ENCODE measurements around the gene POFUT2.
"Not testable (repeated sequence)": the region's sequence is repeated elsewhere in the genome, so short reads cannot be mapped to it uniquely, and the experiment has no call there.

Gene POFUT2

GRCh38 chr21:45326169-45326851 is 38.6 kb upstream of the POFUT2 start:
- no peak for DNase-seq (ENCODE audit: low read depth)

DNA sequence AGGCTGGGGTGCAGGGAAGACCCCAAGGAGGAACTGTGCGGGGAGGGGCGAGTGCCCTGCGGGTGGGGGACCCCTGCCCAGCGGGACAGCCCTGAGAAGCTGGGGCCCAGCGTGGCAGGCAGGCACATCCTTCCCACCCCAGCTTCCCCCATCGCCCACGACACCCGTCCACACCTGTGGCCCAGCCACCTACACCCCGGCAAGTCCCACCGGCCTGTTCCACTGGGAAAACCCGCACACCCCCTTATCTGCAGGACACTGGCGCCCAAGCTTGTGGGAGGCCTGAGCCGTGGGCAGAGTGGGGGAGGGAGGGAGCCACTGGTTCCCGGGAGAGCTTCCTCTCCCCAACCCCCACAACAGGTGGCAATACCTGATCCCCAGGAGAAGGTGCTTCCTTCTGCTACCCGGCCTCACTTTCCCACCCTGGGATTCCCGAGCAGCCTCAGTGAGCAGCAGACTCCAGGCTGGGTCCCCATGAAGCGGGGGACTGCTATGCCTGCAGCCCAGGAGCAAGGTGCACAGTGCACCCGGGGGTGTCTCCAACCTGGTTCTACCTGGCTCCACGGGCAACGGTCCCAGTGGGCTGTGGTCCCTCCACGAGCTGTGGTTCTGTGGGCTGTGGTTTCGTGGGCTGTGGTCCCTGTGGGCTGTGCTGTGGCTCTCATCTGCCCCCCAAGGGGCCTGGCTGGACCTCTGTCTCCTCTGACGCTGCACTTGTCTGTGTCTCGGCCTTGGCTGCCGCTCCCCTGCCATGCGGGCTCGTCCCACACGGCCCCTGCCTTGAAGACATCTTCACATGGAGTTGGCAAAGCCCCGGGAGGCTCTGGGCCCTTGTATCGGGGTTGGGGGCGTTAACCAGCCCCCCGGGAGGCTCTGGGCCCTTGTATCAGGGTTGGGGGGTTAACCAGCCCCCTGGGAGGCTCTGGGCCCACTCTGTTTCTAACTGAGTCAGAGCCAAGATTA is 37.8 kb upstream of the POFUT2 start:
- DNase-seq (ENCODE audit: low read depth): no peak

DNA sequence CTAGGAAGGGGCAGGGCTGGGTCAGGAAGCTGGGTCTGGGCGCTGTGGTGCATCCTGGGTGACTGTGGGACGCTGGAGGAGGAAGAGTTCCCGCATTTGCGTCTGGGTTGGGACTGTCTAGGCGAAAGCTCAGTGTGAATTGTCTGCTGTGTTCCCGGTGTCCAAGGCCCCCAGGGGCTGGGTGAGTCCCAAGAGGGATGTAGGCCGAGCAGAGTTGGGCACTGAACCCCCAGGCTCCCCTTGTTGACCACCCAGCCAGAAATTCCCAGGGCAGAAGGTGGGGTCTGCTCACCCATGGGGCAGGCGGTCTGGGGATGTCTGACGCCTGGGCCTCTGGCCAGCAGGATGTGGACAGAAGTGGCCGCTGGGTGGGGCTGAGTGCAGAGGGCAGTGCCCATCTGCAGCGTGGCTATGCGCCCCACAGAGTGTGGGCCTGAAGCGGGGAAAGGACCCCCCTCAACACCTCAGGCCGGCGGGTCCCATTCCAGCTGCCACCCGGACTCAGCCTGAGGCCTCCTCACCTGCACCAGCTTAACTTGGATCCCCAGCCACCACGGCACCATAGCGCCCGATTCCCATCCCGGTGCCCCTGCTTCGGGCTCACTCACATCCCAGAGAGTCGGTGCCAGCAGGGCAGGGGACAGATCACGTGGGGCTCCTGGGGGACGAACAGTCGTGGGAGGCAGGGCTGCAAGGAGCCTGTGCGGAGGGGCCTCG is 37.0 kb upstream of the POFUT2 start:
- DNase-seq (ENCODE audit: low read depth): no peak

- no peak for DNase-seq (ENCODE audit: low read depth)
Observed at GRCh38 chr21:45323487-45324311, 36.0 kb upstream of the POFUT2 start.

DNA sequence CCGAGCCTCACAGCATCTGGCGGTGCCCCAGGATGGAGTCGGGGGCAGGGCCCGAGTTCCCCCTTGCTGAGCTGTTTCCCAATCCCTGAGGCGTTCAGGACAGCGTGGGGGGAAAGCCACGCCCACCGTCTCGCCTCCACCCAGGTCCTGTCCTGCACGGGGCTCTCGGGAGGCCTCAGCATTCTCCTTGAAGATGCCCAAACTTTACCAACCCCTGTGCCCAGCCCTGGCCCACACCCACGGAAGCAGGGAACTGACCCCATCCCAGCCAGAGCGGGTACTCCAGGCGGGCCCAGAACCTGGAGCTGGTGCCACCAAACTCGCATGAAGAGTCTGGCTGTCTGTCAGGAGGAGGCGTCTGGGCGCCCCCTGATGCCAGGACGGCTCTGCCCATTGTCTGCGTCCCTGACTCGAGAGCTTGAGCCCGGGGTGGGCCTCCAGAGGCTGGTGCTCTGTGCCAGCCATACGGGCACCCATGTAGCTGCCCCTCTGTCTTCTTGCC is 35.3 kb upstream of the POFUT2 start:
- no peak for DNase-seq (ENCODE audit: low read depth)

DNA sequence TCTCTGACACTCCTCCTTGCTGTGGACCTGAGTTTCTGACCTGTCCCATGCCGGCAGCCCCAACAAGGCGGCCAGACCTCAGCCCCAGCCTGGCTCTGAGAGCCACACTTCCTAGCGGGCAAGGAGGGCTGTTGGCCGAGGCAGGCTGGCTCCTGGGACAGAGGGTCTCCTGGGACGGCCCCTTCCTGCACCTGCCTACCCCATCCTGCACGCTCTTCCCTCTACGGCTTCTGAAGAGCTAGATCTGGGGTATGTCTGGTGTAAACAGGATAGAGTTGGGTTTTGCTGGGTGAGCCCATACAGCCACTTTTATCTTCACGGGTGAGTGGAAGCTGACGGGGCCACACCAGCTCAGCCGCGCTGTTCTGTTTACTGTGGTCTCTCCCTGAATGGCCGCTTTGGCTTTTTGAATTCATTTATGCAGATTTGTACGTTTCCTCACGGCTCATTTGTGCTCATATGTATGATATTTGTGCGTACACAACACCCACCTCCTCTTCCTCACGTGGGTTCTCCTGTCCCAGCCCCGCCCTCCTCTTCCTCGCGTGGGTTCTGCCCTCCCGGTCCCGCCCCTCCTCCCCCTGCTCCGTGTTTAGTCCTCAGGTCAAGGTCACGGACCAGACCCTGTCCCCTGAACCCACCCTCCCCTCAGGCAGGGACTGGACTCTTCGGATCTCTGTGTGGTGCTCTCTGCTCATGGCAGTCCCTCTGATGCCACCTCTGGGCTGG is 34.7 kb upstream of the POFUT2 start:
- DNase-seq (ENCODE audit: low read depth): no peak

DNA sequence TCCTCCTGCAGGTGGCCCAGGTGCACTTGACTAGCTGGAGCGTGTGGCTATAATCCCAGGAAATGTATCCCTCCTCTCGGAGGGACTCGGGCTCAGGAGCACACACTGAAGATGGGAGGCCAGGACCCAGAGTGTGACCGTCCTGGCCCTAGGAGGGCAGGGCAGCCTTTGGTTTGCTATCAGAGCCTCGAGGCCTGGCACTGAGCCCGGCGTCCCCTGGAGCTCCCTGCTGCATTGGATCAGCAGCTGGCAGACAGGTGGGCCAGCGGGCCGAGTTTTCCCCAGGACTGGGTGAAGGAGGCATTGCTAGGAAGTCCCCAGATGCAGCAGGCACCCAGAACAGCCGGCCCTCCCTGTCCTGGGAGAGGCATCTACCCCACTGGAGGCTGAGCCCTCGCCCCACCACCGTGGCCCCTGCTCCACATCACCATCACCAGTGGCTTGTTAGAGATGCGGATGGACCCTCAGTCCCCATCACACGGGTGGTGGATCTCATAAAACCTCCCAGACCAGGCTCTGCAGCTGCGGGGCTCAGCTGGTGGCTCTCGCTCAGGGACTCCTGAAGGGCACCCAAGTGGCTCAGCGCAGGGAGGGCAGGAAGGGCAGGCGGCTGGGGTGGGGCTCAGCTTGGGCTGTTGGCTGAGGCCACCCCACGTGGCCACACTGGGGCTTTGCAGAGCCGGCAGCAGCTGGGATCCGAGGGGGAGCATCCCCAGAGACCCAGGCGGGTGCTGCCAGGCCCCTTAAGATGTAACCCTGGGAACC is 32.7 kb upstream of the POFUT2 start:
- no peak for DNase-seq (ENCODE audit: low read depth)

DNA sequence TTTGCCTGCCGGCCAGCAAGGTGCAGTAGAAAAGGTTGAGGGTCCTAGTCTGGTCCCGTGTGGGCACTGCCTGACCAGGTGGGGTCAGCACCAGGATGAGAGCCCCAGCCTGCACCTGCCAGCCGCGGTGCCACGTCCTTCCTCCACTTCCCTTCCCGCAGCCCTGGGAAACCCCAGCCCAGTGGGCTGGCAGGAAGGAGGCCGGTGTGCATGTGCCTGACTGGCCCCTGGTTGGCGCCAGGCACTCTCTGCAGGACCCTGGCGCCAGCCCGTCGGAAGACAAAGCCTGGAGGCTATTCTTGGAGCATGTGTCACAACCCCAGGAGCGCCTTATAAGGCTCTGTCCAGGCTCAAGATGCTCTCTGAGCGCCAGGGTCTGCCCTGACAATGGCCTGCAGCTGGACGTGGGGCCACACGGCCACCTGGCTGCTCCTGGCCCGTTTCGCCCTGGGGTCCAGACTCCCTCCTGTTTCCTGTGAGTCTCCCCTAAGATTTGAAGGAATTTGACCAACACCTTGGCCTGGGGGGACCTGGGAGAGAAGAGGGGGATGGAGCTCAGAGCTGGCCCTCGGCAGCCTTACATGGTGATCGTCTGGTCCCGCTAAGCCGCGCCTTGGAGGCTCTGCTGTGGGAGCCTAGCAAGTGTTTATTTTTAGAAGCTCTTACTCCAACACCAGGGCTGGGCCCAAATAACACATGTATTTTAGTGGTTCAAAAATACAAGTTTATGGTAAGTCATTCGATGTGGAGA is 31.9 kb upstream of the POFUT2 start:
- no peak for DNase-seq (ENCODE audit: low read depth)

GRCh38 chr21:45318556-45319404 is 31.1 kb upstream of the POFUT2 start:
- no peak for DNase-seq (ENCODE audit: low read depth)

- DNase-seq (ENCODE audit: low read depth): no peak
Observed at GRCh38 chr21:45318146-45318555, 30.5 kb upstream of the POFUT2 start.

DNA sequence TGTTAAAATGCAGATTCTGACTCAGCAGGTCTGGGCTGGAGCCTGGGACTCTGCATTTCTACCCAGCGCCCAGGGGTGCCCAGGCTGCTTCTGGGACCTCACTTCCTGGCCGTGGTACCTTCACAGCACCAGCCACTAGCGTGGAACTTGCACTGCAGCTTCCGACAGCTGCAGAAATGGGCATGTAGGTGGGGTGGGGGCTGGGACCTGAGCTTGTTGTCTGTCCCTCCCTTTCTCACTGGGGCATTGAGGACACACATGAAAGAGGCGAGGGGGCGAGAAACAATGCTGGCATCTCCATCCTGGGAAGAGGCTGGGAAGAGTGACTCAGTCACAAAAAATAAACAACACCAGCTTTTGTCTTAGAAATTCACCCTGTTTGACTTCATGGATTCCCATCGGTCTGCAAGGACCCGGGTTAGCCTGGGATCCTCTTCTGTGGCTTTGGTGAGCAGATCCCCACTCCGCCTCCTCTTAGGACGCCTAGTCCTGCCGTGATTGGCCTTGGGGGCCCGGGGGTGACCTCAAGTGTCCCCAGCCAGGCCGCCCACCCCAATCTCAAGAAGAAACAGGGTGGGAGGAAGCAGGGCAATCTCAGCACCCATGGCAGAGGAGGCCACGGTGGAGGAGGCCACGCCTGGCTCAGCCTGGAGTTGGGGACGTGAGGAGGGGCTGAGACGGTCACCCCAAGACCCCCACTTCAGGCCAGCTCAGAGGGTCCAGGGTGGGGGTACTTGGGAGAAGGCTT is 29.9 kb upstream of the POFUT2 start:
- no peak for DNase-seq (ENCODE audit: low read depth)

- DNase-seq (ENCODE audit: low read depth): no peak
Observed at GRCh38 chr21:45316871-45317397, 29.2 kb upstream of the POFUT2 start.

DNA sequence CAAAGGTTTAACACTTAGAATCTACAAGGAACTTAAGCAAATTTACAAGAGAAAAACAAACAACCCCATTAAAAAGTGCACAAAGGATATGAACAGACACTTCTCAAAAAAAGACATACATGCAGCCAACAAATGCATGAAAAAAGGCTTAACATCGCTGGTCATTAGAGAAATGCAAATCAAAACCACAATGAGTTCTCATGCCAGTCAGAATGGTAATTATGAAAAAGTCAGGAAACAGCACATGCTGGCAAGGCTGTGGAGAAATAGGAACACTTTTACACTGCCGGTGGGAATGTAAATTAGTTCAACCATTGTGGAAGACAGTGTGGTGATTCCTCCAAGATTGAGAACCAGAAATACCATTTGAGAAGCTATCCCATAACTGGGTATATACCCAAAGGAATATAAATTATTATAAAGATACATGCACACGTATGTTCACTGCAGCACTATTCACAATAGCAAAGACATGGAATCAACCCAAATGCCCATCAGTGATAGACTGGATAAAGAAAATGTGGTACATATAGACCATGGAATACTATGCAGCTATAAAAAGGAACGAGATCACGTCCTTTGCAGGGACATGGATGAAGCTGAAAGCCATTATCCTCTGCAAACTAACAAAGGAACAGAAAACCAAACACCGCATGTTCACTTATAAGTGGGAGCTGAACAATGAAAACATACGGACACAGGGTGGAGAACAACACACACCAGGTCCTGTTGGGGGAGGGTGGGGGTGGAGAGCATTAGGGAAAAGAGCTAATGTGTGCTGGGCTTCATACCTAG is 28.2 kb upstream of the POFUT2 start:
- DNase-seq (ENCODE audit: low read depth): not testable (repeated sequence)

DNA sequence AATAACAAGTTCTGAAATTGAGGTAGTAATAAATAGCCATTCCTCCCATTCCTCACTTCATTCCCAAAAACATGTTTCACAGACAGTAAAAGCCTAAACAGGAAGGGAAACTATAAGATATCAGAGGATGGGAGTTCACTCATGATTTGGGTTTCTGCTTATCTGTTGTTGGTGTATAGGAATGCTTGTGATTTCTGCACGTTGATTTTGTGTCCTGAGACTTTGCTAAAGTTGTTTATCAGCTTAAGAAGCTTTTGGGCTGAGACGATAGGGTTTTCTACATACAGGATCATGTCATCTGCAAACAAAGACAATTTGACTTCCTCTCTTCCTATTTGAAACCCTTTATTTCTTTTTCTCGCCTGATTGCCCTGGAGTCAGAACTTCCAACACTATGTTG is 26.0 kb upstream of the POFUT2 start:
- no peak for DNase-seq (ENCODE audit: low read depth)

- no peak for DNase-seq (ENCODE audit: low read depth)
Observed at GRCh38 chr21:45313015-45313414, 25.3 kb upstream of the POFUT2 start.

- no peak for DNase-seq (ENCODE audit: low read depth)
Observed at GRCh38 chr21:45312296-45312695, 24.6 kb upstream of the POFUT2 start.

DNA sequence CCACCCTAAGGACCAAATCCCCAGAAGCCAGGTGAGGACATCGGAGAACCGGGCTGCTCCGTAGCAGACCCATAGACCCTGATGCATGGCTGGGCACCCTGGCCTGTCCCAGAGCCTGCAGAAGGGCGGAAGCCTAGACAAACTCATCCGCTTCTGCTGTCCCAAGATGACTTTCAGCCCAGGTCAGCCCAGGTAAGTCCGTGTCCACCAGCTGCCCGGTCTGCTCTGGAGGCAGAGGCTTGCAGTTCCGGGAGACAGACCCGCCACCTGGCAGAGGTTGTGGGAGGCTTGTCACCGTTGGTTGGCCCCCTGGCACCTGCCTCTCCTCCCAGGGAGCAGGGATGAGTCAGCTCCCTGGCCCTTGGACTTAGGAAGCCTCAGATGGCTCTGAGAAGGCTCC is 22.8 kb upstream of the POFUT2 start:
- DNase-seq (ENCODE audit: low read depth): no peak

All from stimulated activated CD8-positive, alpha-beta memory T cell treated with anti-CD3 and anti-CD28 coated beads, Interleukin-12 subunit alpha, Interleukin-12 subunit beta, amount 100 ng/mL, for 4 hours (primary cell).